ENCODE results near the gene FOCAD.

Gene FOCAD

DNA sequence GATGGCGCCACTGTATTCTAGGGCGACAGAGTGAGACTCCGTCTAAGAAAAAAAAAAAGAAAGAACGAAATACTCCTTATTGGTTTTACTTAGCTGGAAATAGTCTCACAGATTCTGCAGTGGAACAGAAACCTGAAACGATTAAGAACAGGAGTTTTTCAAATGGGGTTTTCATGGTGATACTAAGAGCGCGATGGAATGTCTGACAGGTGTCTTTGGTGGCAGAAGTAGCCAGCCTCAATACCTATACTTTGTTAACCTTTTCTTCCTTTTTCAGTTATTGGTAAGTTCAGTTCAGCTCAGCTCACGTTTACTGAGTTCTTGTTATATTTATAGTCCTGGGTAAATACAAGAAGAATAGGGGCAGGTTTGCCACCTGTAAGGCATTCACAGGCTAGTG, 123.9 kb downstream of the FOCAD start:
- no peak for DNase-seq

DNA sequence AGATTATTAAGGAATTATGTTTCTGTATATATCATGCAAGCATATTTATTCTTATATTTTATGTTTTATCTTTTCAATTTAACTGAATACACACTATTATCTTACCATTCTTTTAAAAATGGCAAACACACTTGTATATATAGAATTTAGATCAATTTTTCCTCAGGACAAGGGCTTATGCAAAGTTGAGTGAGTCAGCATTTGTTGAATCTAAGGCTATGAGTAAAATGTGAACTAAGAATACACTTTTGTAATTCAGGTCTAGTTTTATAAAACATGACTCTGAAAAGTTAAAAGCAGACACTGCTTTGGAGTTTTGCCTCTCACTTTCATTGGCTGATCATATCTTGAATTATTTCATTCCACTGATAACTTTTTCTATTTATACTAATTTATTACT, 127.8 kb downstream of the FOCAD start:
- no peak for DNase-seq

- DNase-seq = no peak
Observed at GRCh38 chr9:20815923-20816703, 132.1 kb downstream of the FOCAD start.

- DNase-seq = no peak
Observed at GRCh38 chr9:20823051-20823450, 139.0 kb downstream of the FOCAD start.

GRCh38 chr9:20831028-20831427, 147.0 kb downstream of the FOCAD start:
- no peak for DNase-seq

DNA sequence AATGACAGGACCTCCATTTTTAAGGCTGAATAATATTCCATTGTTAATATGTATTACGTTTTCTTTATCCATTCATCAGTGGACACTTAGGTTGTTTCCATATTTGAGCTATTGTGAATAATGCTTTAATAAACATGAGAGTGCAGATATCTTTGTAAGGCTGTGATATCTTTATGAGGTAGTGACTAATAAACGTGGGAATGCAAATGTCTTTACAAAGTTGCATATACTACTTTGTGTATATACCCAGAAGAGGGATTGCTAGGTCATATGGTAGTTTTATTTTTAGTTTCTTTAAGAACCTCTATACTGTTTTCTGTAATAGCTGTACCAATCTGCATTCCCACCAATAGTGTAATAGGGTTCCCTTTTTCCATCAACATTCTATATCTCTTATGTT, 148.7 kb downstream of the FOCAD start:
- DNase-seq = no peak

GRCh38 chr9:20835377-20836286, 151.6 kb downstream of the FOCAD start:
- no peak for DNase-seq

GRCh38 chr9:20837166-20837565, 153.1 kb downstream of the FOCAD start:
- no peak for DNase-seq

- no peak for DNase-seq
Observed at GRCh38 chr9:20838218-20838617, 154.2 kb downstream of the FOCAD start.

- no peak for DNase-seq
Observed at GRCh38 chr9:20844916-20845315, 160.9 kb downstream of the FOCAD start.

- DNase-seq = no peak
Observed at GRCh38 chr9:20848490-20848889, 164.4 kb downstream of the FOCAD start.

- DNase-seq = no peak
Observed at GRCh38 chr9:20853866-20854265, 169.8 kb downstream of the FOCAD start.

DNA sequence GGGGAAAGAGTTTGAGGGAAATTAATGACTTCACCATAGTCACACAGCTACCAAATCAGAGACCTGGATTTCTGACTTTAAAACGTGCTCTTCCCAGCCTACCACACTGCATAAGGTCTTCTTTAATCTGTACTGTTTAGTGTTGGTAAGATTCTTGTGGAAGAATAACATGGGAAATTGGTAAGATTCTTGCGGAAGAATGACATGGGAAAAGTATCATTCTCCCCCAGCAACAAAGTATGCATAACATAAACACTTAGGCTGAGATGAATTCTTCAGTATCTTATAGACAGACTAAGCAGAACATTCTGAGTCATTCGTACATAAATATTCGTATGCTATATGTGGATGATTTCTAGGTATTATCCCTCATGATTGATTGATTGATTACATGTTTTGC, 170.4 kb downstream of the FOCAD start:
- no peak for DNase-seq

DNA sequence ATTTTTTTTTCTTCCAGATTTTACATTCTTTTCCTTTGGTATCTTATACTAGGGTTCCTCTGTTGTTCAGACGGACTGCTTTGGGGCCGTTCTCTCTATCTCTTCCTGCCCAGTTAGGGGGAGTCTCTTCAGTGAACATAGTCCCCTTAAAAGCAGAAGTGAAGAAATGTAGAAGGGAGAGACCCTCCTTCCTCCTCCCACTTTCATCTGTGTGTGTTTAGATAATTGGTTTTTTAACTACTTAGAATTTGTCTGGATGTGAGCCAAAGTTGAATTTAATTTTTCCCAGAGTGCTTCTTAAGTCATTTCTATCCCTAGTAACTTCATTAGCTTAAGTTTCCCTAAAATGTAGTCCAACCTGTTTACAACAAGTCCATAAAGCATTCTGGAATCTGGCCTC, 179.9 kb downstream of the FOCAD start:
- no peak for DNase-seq

DNA sequence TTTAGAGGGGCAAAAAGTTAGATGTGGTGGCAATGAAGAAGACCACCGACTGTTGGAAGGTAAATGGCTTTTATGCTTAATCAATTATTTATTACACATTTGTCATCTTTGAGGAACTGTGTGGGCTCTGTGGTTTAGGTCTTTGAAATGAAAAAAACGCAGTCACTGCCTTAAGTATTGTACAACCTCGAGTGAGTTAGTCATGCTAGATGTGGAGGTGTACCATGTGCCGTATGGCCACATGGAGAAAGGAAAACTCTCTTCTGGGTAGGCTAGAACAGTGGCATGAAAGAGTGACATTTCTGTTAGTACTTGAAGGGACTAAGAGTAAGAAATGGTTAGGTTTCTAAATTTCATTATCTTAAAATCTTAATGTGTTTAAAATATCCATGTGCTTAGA, 181.3 kb downstream of the FOCAD start:
- no peak for DNase-seq

GRCh38 chr9:20870115-20870514, 186.1 kb downstream of the FOCAD start:
- DNase-seq = no peak

DNA sequence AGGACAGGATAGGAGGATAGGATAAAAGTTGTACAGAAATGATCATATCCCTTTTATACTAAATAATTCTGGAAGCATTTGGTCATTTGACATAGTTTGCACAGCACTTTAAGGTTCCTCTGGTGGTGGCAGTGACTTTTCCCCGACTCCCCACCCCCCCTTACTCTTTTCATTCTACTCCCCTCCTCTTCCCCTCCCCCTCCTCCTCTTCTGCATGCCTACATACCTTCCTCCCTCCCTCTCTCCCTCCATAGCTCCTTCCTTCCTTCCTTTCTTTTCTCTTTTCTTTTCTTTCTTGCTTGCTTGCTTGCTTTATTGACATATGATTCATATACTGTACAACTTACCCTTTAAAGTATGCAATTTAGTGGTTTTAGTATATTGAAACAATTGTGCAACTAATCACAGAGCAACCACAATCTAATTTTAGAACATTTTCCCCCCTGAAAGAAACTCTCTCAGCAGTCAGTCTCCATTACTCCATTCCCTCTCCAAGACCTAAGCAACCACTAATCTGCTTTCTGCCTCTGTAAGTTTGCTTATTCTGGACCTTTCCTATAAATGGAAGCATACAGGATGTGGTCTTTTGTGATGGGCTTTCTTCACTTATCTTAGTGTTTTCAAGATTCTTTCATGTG, 188.4 kb downstream of the FOCAD start:
- no peak for DNase-seq

- DNase-seq = no peak
Observed at GRCh38 chr9:20873240-20873865, 189.3 kb downstream of the FOCAD start.

- DNase-seq = no peak
Observed at GRCh38 chr9:20880271-20880670, 196.2 kb downstream of the FOCAD start.

DNA sequence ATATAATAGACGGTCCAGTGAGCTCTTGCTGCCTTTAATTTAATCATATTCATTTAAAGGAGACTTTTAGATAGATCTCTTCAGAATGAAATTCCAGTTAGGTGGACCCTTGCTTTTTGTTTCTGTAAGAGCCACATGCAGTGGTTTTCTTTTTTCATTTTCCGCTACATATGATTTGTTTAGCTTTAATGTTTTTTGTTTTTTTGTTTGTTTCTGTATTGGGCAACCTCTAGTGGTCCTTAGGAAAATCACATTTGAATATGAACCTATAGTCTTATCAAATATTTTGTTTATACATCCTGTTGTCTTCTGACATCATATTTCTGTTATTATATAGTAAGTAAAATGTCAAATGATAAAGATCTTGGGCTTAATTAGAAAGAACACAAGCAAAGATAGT, 196.6 kb downstream of the FOCAD start:
- DNase-seq = no peak

GRCh38 chr9:20884985-20885593, 201.0 kb downstream of the FOCAD start:
- DNase-seq = peak; percentile 56

GRCh38 chr9:20898885-20899554, 215.0 kb downstream of the FOCAD start:
- DNase-seq = no peak
